H1 (cell line): ENCODE measurements around the gene MAPRE2. TPM values are rescaled to one million over a fixed set of nuclear protein-coding genes. Genes with fewer than 3 reads are reported as not detected.

Experiments used
- CTCF ChIA-PET: fragments of 300-600 bp; sonication (Branson Sonifier 250); formaldehyde crosslinking; loops from one replicate; lab custom pipeline; 2021; ENCODE audit not compliant: partially characterized antibody; lab: Charles Lee
- POLR2A ChIA-PET: fragments of 300-600 bp; sonication (Branson Sonifier 250); formaldehyde crosslinking; loops from one replicate; lab custom pipeline; 2021; ENCODE audit warnings: inconsistent platforms; ENCODE audit not compliant: partially characterized antibody; lab: Charles Lee
- DNase-seq, 2 experiments: peaks; one replicate each; pipeline versions ENCODE4 v3.0.0 to v3.0.0-alpha.2; 2010 to 2022; ENCODE audit warnings: low spot score in 2 of 2, low read depth in 1 of 2, mixed read lengths in 1 of 2
- FAIRE-seq: peaks from 2 replicates; lab custom pipeline; 2011; peaks lifted over from hg19 to GRCh38; lab: Jason Lieb, UNC
- H2AFZ ChIP-seq: 2 replicates; pipeline ENCODE4 v1.8.1; 2012; ENCODE audit warnings: low read length, inconsistent platforms
- H2AK5ac ChIP-seq: 2 replicates; pipeline ENCODE4 v1.6.1; 2013; ENCODE audit warnings: low read depth, low read length
- H2BK120ac ChIP-seq: replicated peaks from 2 replicates; pipeline ENCODE3; 2013; ENCODE audit warnings: low read depth, low read length, inconsistent platforms
- H2BK12ac ChIP-seq: 2 replicates; pipeline ENCODE4 v1.6.1; 2013; ENCODE audit warnings: low read depth, low read length
- H2BK15ac ChIP-seq: 2 replicates; pipeline ENCODE4 v1.6.1; 2013; ENCODE audit warnings: low read length
- H2BK20ac ChIP-seq: 2 replicates; pipeline ENCODE4 v1.6.1; 2013; ENCODE audit warnings: low read length
- H2BK5ac ChIP-seq: 2 replicates; pipeline ENCODE4 v1.6.1; 2013; ENCODE audit warnings: low read depth, low read length
- H3K14ac ChIP-seq: 2 replicates; pipeline ENCODE4 v1.6.1; 2013; ENCODE audit warnings: inconsistent platforms; ENCODE audit not compliant: insufficient read length
- H3K18ac ChIP-seq: 2 replicates; pipeline ENCODE4 v1.6.1; 2013; ENCODE audit warnings: low read length; ENCODE audit errors: extremely low read depth
- H3K23ac ChIP-seq: 2 replicates; pipeline ENCODE4 v1.6.1; 2013; ENCODE audit warnings: inconsistent platforms; ENCODE audit not compliant: insufficient read length
- H3K23me2 ChIP-seq: 2 replicates; pipeline ENCODE4 v1.6.1; 2013; ENCODE audit warnings: low read depth, low read length
- H3K27ac ChIP-seq: 2 replicates; pipeline ENCODE4 v1.6.1; 2011; ENCODE audit warnings: low read depth, low read length, inconsistent platforms
- H3K27me3 ChIP-seq, 4 experiments: replicated peaks in 1 of 4; 1 replicate in 1 of 4; 2 replicates in 3 of 4; pipeline versions ENCODE4 v1.6.1 to v1.8.1; 2011 to 2013; ENCODE audit warnings: low read length in 3 of 4, mild to moderate bottlenecking in 3 of 4, inconsistent platforms in 2 of 4, mixed read lengths in 2 of 4, moderate library complexity in 1 of 4; ENCODE audit not compliant: control insufficient read depth in 3 of 4, insufficient read depth in 3 of 4; ENCODE audit errors: extremely low read depth in 1 of 4
- H3K36me3 ChIP-seq, 4 experiments: 2 replicates each; pipeline versions ENCODE4 v1.6.1 to v1.8.1; 2011 to 2013; ENCODE audit warnings: mild to moderate bottlenecking in 4 of 4, low read length in 3 of 4, moderate library complexity in 2 of 4, control low read depth in 1 of 4, inconsistent platforms in 1 of 4; ENCODE audit not compliant: insufficient read depth in 4 of 4, control insufficient read depth in 2 of 4
- H3K4ac ChIP-seq: replicated peaks from 2 replicates; pipeline ENCODE3; 2013; ENCODE audit warnings: low read length, low read depth, mixed read lengths, inconsistent platforms; ENCODE audit not compliant: insufficient read length
- H3K4me1 ChIP-seq, 4 experiments: replicated peaks in 1 of 4; 1 replicate in 1 of 4; 2 replicates in 3 of 4; pipeline versions ENCODE4 v1.6.1 to v1.8.1; 2011 to 2013; ENCODE audit warnings: low read length in 3 of 4, inconsistent platforms in 2 of 4, mixed read lengths in 1 of 4; ENCODE audit not compliant: insufficient read depth in 4 of 4, control insufficient read depth in 3 of 4
- H3K4me2 ChIP-seq, 2 experiments: 2 replicates each; pipeline versions ENCODE4 v1.6.1 to v1.8.1; 2011 to 2013; ENCODE audit warnings: low read depth in 2 of 2, low read length in 2 of 2, control low read depth in 1 of 2, inconsistent platforms in 1 of 2, mild to moderate bottlenecking in 1 of 2; ENCODE audit not compliant: insufficient read depth in 1 of 2
- H3K4me3 ChIP-seq, 4 experiments: fragments of 200-600, 300-600 bp in 1 of 4; sonication (generic), shearing (Covaris generic), sonication (Bioruptor Twin) in 1 of 4; 2 replicates each; pipeline versions ENCODE4 v1.5.1 to v1.8.1; 2011 to 2016; ENCODE audit warnings: low read length in 4 of 4, low read depth in 3 of 4, control low read depth in 2 of 4, inconsistent platforms in 2 of 4, mild to moderate bottlenecking in 2 of 4, mixed read lengths in 1 of 4, moderate library complexity in 1 of 4; ENCODE audit not compliant: insufficient read depth in 2 of 4; ENCODE audit errors: extremely low read depth in 1 of 4
- H3K56ac ChIP-seq: replicated peaks from 2 replicates; pipeline ENCODE3; 2013; ENCODE audit warnings: low read depth, mild to moderate bottlenecking, mixed read lengths, low read length, inconsistent platforms; ENCODE audit not compliant: insufficient read length
- H3K79me1 ChIP-seq: 2 replicates; pipeline ENCODE4 v1.6.1; 2013; ENCODE audit warnings: low read depth, low read length, control low read depth
- H3K79me2 ChIP-seq, 2 experiments: 2 replicates each; pipeline versions ENCODE4 v1.6.1 to v1.8.1; 2012 to 2013; ENCODE audit warnings: low read length in 2 of 2, mild to moderate bottlenecking in 2 of 2, inconsistent platforms in 1 of 2; ENCODE audit not compliant: insufficient read depth in 2 of 2, control insufficient read depth in 1 of 2
- H3K9ac ChIP-seq, 4 experiments: replicated peaks in 1 of 4; 1 replicate in 1 of 4; 2 replicates in 3 of 4; pipeline versions ENCODE4 v1.6.1 to v1.8.1; 2011 to 2013; ENCODE audit warnings: low read depth in 3 of 4, low read length in 3 of 4, control low read depth in 2 of 4, mild to moderate bottlenecking in 2 of 4, moderate library complexity in 2 of 4, inconsistent platforms in 1 of 4; ENCODE audit errors: extremely low read depth in 1 of 4
- H3K9me3 ChIP-seq, 2 experiments: 2 replicates each; pipeline versions ENCODE4 v1.6.1 to v1.8.1; 2012 to 2013; ENCODE audit warnings: mild to moderate bottlenecking in 2 of 2, moderate library complexity in 2 of 2, control low read depth in 1 of 2, inconsistent platforms in 1 of 2, low read depth in 1 of 2, low read length in 1 of 2, mixed read lengths in 1 of 2; ENCODE audit not compliant: insufficient read depth in 2 of 2
- H4K20me1 ChIP-seq, 2 experiments: replicated peaks in 1 of 2; 2 replicates each; pipeline versions ENCODE3 to v1.8.1; 2011 to 2013; ENCODE audit warnings: inconsistent platforms in 2 of 2, low read length in 2 of 2, mild to moderate bottlenecking in 1 of 2; ENCODE audit not compliant: insufficient read depth in 2 of 2, control insufficient read depth in 1 of 2
- H4K5ac ChIP-seq: 2 replicates; pipeline ENCODE4 v1.6.1; 2013; ENCODE audit warnings: low read length, low read depth, mixed read lengths, inconsistent platforms; ENCODE audit not compliant: insufficient read length
- H4K8ac ChIP-seq: 2 replicates; pipeline ENCODE4 v1.8.0; 2013; ENCODE audit warnings: mild to moderate bottlenecking, moderate library complexity, low read length, inconsistent platforms; ENCODE audit not compliant: insufficient read depth; ENCODE audit errors: extremely low read depth
- H4K91ac ChIP-seq: replicated peaks from 2 replicates; pipeline ENCODE3; 2013; ENCODE audit warnings: low read length, mixed read lengths, inconsistent platforms; ENCODE audit not compliant: insufficient read length
- ATF3 ChIP-seq: IDR thresholded peaks from 2 replicates; pipeline ENCODE4 v1.6.1; 2011; ENCODE audit warnings: low read depth, mild to moderate bottlenecking, low read length; ENCODE audit not compliant: insufficient read depth
- CHD2 ChIP-seq: IDR thresholded peaks from 2 replicates; pipeline ENCODE4 v1.6.1; 2012; ENCODE audit warnings: low read length, improper control_type of control experiment
- FOSL1 ChIP-seq: IDR thresholded peaks from 2 replicates; pipeline ENCODE4 v1.6.1; 2011; ENCODE audit warnings: mild to moderate bottlenecking, low read depth, low read length, moderate library complexity; ENCODE audit not compliant: insufficient read depth
- SIN3A ChIP-seq, 2 experiments: IDR thresholded peaks in 1 of 2; conservative IDR thresholded peaks in 1 of 2; 2 replicates each; pipeline ENCODE4 v1.6.1; 2011 to 2012; ENCODE audit warnings: low read length in 2 of 2, improper control_type of control experiment in 1 of 2, low read depth in 1 of 2, mild to moderate bottlenecking in 1 of 2
- WGBS, 2 experiments: shearing (Covaris generic) in 1 of 2; methylation state at CpG; one replicate each; pipeline versions ENCODE4 v1.1.6 to v1.1.7; 2013 to 2015; ENCODE audit warnings: low lambda C conversion rate in 2 of 2, mixed read lengths in 2 of 2, inconsistent platforms in 1 of 2, low coverage in 1 of 2, missing lambda C conversion rate in 1 of 2; ENCODE audit not compliant: insufficient replicate concordance in 2 of 2, insufficient coverage in 1 of 2, insufficient read length in 1 of 2; ENCODE audit errors: extremely low coverage in 1 of 2, missing lambda C conversion rate in 1 of 2; 5-methylcytosine and 5-hydroxymethylcytosine counted together
- polyA plus RNA-seq, 7 experiments: library from polyadenylated mRNA; depleted of rRNA in 3 of 7; stranded (reverse) in 5 of 7; unstranded in 2 of 7; fragments of >200 nt in 5 of 7; fragments of 200-250 nt in 2 of 7; gene quantifications; 1 replicate in 5 of 7; 2 replicates in 1 of 7; 4 replicates in 1 of 7; pipeline versions ENCODE4 v1.2.1 to v1.2.3, GENCODE V29; 2011 to 2013; ENCODE audit warnings: missing spikeins in 2 of 7, mixed read lengths in 2 of 7
- total RNA-seq: library from RNA; stranded (reverse); fragmentation: NEBNext Ultra II Directional; extraction: Animal tissue kit (Norgen Biotek cat#: 25700); gene quantifications from 2 replicates; pipeline ENCODE4 v1.2.1, GENCODE V29; 2021

The MAPRE2 gene
- total and polyA plus RNA-seq, 2 of the 8 experiments (the other 6 are each of a cell fraction or from before 2014, with no cell fraction given): 32.6 to 33.1 TPM

- no peak overlapping the region for H2BK5ac ChIP-seq
- no peak overlapping the region for H3K56ac ChIP-seq
- no peak overlapping the region for H2AFZ ChIP-seq
- no peak overlapping the region for H4K8ac ChIP-seq
- no peak overlapping the region for H3K4me2 ChIP-seq
- H3K14ac ChIP-seq: no peak overlapping the region
- 93% methylated on average over 3 of the region's 3 CpGs; no CpG with 5 or more reads in 1 of the 2 experiments for WGBS, 2 experiments
- DNase-seq: no peak
- ChIA-PET POLR2A (interaction anchor here (1.7 kb wide), 1 partner anchor 11 kb away, joined by 6 read pairs; the partner anchor contains the start of gene MAPRE2), CTCF (interaction anchor here (0.6 to 7.1 kb wide), 9 partner anchors 9 to 469 kb away, joined by 3 to 80 read pairs (median 5); no protein-coding TSS in a partner anchor)
- H2BK12ac ChIP-seq: no peak overlapping the region
- no peak overlapping the region for H4K91ac ChIP-seq
- no peaks in the 10 kb centered on the region for H3K36me3 ChIP-seq
- H4K20me1 ChIP-seq: no peaks in the 10 kb centered on the region
- H3K23ac ChIP-seq: no peak overlapping the region
- no peaks in the 10 kb centered on the region for H3K27me3 ChIP-seq
- H3K27ac ChIP-seq: no peak overlapping the region
- no peaks in the 10 kb centered on the region for H3K79me1 ChIP-seq
- H3K9ac ChIP-seq: no peak overlapping the region
- FAIRE-seq: no peak
- no peak overlapping the region for H4K5ac ChIP-seq
- no peaks in the 10 kb centered on the region for H3K79me2 ChIP-seq
- no peak overlapping the region for H2AK5ac ChIP-seq
- H3K4me1 ChIP-seq: peaks cover 0 to 7% (median 0%) of the 10 kb centered on the region in 4 experiments; a peak in 2 of 7 replicates
- H3K18ac ChIP-seq: no peak overlapping the region
- TF ChIP-seq SIN3A (conservative IDR thresholded peaks at IDR 0.05 in 1 of 2, IDR thresholded peaks at IDR 0.05 in 1 of 2; ENCODE audit: low read depth in 1 of 2, low read length in 2 of 2) (no peak), FOSL1 (no peak), ATF3 (no peak), CHD2 (no peak)
- no peak overlapping the region for H3K4ac ChIP-seq
- no peak overlapping the region for H3K4me3 ChIP-seq
- no peak overlapping the region for H2BK120ac ChIP-seq
- no peaks in the 10 kb centered on the region for H3K23me2 ChIP-seq
- no peak overlapping the region for H2BK15ac ChIP-seq
- H3K9me3 ChIP-seq: no peaks in the 10 kb centered on the region
- no peak overlapping the region for H2BK20ac ChIP-seq
Observed at GRCh38 chr18:35029770-35030169, 11.4 kb upstream of the MAPRE2 start.
